ENCODE measurements around the gene PLS1.

DNA sequence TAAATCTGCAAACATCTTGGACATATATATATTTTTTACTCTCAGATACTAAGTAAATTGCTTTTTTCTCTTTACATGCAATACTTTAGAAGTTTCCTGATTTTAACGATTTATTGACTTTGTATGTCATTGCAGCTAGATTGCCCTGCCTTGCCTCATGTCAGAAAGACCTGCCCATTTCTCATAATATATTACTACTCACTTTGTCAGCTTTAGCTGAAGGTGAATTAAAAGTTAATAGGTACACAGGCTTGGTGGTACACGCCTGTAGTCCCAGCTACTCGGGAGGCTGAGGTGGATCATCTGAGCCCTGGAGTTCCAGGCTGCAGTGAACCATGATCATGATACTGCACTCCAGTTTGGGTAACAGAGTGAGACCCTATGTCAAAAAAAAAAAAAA is 52.8 kb downstream of the PLS1 start:
- TF ChIP-seq, protein P1, sequence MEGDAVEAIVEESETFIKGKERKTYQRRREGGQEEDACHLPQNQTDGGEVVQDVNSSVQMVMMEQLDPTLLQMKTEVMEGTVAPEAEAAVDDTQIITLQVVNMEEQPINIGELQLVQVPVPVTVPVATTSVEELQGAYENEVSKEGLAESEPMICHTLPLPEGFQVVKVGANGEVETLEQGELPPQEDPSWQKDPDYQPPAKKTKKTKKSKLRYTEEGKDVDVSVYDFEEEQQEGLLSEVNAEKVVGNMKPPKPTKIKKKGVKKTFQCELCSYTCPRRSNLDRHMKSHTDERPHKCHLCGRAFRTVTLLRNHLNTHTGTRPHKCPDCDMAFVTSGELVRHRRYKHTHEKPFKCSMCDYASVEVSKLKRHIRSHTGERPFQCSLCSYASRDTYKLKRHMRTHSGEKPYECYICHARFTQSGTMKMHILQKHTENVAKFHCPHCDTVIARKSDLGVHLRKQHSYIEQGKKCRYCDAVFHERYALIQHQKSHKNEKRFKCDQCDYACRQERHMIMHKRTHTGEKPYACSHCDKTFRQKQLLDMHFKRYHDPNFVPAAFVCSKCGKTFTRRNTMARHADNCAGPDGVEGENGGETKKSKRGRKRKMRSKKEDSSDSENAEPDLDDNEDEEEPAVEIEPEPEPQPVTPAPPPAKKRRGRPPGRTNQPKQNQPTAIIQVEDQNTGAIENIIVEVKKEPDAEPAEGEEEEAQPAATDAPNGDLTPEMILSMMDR (IDR thresholded peaks at IDR 0.05): no peak
- no peak for TF ChIP-seq POLR2A (IDR thresholded peaks at IDR 0.05)
